Stimulated activated CD4-positive, alpha-beta T cell treated with anti-CD3 and anti-CD28 coated beads, Interleukin-1b, Interleukin-23, amount 100 ng/mL, for 24 hours (primary cell): ENCODE data around the gene ASIC4.

Experiments
- DNase-seq, 4 experiments: peaks; one replicate each; pipeline ENCODE4 v3.0.0-alpha.2; 2020; ENCODE audit warnings: low read depth in 4 of 4, low spot score in 1 of 4

Gene ASIC4, protein sequence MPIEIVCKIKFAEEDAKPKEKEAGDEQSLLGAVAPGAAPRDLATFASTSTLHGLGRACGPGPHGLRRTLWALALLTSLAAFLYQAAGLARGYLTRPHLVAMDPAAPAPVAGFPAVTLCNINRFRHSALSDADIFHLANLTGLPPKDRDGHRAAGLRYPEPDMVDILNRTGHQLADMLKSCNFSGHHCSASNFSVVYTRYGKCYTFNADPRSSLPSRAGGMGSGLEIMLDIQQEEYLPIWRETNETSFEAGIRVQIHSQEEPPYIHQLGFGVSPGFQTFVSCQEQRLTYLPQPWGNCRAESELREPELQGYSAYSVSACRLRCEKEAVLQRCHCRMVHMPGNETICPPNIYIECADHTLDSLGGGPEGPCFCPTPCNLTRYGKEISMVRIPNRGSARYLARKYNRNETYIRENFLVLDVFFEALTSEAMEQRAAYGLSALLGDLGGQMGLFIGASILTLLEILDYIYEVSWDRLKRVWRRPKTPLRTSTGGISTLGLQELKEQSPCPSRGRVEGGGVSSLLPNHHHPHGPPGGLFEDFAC

DNA sequence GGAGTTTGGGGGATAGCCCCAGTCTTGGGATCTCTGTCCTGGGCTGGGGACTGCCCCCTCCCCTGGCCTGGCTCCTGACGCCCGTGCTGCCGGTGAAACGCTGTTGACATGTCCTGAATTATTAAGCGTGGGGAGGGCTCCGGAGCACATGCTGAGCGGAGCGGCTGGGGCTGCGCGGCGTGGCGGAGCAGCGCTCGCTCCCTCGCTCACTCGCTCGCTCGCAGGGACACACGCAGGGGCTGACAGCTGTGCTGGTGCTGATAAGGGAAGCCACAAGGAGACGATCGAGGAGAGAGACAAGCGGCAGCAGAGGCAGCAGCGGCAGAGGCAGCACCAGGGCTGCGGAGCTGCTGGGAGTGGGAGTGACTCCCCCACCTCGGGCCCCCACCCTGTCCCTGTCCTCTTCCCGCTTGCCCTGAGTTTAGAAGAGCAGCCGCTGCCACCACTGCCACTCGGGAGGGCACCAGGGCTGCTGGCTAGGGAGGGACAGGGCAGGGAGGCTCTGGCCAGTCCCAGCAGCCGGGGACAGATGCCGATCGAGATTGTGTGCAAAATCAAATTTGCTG, at the start of gene ASIC4:
Gene ASIC4, plus strand, starts transcription at position 287 of the 566 bp plus-strand sequence. Its CDS starts 243 bp downstream, at position 530.
- no peak for DNase-seq

DNA sequence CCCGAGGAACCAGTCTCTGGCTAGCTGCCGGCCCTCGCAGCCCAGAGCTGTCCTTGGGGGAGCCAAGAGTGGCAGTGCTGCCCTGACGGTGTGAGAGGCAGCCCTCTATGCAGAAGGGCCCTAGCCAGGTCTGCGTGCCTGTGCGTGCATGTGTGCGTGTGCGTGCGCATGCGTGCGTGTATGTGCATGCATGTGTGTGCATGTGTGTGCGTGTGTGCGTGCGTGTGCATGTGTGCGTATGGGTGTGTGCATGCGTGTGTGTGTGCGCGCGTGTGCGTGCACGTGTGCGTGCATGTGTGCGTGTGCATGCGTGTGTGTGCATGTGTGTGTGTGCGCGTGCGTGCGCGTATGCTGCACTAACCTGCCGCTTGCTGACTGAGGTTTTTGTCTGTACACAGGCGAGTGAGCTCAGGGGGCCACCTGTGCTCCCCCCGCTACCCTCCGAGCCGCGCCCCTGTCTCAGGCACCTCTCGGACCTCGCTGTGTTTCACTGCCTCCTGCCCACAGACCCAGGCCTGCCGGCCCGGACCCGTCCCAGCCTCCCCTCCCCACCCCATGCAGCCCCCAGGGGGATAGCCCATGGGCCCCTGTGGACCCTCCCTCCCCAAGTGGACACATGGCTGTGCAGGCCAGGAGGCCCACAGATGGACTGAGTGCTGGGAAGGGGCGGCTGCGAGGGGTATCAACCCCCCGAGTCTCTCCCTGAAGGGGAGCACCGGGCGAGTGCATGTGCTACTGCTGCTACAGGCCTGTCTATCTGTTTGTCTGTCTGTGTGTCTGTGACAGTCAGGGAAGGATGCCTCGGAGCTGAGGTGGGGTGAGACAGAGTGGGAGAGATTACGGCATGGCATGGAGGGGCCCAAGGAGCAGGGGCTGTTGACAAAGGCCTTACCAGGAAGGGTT, 48.4 kb upstream of the ASIC4 start:
- no peak for DNase-seq

DNA sequence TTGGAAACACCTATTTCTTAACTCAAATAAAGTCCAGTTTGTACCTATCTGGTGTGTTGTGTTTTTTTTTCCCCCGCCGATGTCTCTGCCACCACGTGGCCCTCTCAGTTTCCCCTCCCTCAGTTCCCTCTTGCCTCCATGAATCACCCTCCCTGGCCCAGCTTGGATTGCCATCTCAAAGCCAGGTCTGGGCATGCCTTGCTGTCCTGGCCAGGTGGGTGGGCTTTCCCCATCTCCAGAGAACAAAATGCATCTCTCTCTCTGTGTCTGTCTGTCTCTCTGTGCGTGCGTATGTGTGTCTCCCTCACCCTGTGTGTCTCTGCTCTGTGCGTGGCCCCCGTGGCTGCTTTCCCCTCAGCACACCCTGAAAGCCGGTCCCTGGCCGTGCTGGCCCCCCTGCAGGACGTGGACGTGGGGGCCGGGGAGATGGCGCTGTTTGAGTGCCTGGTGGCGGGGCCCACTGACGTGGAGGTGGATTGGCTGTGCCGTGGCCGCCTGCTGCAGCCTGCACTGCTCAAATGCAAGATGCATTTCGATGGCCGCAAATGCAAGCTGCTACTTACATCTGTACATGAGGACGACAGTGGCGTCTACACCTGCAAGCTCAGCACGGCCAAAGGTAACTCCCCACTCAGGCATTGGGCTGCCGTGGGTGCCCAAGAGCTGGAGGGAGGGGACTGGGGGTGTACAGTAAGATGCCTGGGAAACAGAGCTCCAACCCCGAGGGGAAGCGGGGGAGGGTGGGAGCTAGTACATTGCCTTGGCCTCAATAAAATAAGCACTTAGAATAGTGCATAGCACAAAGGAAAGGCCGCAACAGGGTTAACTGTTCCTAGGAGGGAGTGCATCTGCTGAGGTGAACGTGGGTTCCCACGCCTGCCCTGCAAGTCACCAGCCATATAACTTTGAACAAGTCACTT, 47.2 kb upstream of the ASIC4 start:
- no peak for DNase-seq

DNA sequence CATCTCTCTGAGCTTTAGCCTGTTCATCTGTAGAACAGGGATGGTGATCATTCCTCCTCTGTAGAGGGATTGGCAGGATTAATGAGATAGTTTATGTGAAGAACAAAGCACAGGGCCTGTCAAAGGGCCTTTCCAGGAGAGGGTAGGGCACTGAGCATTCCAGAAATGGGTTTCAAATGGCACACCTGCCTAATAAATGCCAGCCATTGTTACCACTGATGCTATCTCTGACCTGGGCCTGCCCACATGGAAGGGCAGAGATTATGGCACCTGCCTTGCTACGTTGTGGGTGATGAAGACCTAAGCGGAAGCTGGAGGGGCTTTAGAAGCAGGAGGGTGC, 46.6 kb upstream of the ASIC4 start:
- DNase-seq, result no peak

DNA sequence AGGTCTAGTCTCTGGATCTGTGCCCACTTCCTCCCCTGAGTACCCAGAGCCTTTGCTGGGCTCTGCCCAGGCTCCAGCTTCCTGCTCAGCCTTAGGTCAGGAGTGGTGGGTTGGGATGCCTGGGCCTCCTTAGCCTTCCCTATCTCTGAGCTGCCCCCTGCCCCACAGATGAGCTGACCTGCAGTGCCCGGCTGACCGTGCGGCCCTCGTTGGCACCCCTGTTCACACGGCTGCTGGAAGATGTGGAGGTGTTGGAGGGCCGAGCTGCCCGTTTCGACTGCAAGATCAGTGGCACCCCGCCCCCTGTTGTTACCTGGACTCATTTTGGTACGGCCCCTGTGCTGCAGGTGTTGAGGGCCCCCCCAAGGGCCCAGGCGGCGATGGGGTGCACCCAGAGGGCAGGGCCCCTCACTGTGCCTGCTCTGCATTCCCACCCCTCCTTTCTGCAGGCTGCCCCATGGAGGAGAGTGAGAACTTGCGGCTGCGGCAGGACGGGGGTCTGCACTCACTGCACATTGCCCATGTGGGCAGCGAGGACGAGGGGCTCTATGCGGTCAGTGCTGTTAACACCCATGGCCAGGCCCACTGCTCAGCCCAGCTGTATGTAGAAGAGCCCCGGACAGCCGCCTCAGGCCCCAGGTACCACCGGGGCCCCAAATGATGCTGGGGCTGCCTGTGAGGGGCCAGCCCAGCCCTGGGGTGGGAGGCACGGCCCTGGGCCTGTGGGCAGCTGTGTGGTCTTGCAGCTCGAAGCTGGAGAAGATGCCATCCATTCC, 45.7 kb upstream of the ASIC4 start:
- no peak for DNase-seq

DNA sequence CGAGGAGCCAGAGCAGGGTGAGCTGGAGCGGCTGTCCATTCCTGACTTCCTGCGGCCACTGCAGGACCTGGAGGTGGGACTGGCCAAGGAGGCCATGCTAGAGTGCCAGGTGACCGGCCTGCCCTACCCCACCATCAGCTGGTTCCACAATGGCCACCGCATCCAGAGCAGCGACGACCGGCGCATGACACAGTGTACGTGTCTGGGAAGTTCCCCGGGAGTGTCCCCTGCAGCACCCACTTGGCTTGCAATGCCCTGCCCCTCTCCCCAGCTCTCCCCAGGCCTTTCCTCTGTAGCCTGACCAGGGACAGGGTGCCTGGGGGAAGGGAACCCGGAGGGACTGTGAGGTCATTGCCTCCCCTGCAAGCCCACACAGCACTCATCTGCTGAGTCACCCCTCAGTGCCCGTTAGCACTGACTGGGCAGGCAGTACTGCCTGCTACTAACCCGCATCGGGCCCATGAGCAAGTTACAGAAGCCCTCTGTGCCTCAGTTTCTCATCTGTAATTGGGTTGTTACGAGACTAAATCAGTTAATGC, 45.0 kb upstream of the ASIC4 start:
- no peak for DNase-seq

DNA sequence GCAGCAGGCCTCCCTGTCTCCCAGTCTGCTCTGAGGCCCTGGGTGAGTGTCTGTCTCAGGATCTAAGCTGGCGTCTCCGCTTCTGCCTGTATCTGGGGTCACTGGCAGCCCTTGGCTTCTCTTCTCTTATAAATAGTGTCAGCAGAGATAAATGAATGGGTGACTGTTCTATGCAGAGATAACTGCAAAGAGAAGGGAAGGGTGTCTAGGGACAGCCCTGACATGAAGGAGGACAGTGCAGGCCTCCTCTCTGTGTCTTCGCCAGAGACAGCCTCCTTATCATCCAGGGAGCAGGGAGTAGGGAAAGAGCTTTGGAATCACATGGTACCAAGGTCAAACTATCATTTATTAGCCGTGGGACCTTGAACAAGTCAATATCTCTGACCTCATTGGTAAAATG, 43.9 kb upstream of the ASIC4 start:
- DNase-seq, result no peak

DNA sequence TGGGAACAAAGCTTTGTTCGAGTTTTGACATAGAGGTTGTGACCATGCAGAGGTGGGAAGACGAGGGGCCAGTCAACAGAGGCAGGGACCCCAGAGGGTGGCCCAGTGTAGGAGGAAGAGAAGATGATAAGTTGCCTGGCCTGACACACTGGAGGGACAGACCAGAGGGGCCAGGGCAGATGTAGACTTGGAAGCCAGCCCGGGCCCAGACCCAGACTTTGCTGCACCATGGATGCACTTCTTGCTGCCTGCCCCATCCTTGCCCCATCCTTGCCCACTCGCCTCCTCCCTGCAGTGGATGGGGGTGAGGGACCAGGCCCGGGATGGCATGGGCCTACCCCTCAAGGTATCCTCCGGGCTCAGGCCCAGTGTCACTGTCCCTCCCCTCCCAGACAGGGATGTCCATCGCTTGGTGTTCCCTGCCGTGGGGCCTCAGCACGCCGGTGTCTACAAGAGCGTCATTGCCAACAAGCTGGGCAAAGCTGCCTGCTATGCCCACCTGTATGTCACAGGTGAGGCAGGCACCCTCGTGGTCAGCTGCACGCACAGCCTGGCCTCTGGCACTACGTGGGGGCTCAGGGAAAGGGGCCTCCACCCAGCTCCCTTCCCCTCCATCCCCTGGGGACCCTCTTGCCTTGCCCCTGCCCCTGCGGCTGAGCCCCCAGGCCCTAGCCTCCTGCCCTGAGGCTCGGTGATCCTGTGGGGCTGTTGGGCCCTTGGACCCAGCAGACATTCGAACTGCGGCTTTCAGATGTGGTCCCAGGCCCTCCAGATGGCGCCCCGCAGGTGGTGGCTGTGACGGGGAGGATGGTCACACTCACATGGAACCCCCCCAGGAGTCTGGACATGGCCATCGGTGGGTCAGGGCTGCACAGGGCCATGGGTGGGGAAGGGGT, 42.6 kb upstream of the ASIC4 start:
- no peak for DNase-seq

DNA sequence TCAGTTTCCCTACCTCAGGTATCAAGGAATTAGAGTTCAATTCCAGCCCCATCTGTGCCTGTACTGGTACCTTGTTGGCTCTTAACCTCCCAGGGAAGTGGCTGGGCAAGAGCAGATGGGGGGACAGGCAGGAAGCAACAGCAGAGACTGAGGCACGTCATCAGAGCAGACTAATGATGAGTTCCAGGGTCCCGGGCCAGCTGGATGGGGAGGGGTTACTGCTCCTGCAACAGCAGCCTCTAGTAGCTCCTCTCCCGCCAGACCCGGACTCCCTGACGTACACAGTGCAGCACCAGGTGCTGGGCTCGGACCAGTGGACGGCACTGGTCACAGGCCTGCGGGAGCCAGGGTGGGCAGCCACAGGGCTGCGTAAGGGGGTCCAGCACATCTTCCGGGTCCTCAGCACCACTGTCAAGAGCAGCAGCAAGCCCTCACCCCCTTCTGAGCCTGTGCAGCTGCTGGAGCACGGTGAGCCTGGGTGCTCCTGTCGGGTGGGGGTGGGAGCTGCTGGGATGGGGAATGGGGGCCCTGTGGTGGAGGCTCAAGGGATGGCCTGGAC, 41.6 kb upstream of the ASIC4 start:
- no peak for DNase-seq

DNA sequence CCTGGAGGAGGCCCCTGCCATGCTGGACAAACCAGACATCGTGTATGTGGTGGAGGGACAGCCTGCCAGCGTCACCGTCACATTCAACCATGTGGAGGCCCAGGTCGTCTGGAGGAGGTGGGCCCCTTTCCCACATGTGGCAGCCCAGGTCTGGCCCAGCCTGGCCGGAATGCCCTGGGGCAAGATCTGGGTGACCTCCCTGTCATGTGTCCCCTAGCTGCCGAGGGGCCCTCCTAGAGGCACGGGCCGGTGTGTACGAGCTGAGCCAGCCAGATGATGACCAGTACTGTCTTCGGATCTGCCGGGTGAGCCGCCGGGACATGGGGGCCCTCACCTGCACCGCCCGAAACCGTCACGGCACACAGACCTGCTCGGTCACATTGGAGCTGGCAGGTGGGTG, 40.8 kb upstream of the ASIC4 start:
- no peak for DNase-seq

DNA sequence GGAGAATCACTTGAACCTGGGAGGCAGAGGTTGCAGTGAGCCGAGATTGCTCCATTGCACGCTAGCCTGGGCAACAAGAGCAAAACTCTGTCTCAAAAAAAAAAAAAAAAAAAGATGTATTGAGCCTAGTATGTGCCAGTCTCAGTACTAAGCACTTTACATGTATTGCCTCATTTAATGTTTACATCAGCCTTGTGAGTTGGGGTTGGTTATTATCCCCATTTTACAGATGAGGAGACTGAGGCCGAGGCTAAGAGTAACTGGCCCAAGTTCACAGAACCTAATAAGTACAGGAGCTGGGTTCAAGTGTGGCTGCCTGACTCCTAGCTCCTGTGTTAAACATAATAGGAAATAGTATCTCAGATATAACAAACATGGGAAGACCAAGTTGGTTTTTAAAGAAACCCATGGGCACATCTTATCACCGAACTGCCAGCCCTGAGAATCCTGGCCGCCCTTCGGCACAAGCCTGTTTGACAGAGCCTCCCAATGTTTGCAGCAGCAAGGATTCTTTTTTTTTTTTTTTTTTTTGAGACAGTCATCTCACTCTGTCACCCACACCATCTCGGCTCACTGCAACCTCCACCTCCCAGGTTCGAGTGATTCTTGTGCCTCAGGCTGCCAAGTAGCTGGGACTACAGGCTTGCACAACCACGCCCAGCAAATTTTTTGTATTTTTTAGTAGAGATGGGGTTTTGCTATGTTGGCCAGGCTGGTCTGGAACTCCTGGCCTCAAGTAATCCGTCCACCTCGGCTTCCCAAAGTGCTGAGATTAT, 39.8 kb upstream of the ASIC4 start:
- DNase-seq, result no peak

DNA sequence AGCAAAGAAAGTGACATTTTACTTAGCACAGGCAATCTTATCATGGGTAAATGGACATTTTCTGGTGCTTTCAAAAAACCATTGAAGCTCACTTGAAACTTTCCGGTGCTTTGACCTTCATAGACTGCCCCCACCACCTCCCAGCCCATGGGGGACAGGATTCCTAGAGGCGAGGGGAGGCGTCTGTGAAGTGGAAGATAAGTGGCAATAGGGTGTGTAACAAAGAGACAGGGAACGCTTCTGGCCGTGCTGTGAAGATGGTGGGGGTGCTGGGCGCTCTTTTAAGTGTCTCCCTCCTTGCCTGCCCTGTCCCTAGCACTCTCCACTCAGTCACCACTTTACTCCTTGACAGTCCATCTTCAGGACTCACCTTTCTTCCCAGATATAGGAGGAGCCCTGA, 39.0 kb upstream of the ASIC4 start:
- DNase-seq, result no peak

DNA sequence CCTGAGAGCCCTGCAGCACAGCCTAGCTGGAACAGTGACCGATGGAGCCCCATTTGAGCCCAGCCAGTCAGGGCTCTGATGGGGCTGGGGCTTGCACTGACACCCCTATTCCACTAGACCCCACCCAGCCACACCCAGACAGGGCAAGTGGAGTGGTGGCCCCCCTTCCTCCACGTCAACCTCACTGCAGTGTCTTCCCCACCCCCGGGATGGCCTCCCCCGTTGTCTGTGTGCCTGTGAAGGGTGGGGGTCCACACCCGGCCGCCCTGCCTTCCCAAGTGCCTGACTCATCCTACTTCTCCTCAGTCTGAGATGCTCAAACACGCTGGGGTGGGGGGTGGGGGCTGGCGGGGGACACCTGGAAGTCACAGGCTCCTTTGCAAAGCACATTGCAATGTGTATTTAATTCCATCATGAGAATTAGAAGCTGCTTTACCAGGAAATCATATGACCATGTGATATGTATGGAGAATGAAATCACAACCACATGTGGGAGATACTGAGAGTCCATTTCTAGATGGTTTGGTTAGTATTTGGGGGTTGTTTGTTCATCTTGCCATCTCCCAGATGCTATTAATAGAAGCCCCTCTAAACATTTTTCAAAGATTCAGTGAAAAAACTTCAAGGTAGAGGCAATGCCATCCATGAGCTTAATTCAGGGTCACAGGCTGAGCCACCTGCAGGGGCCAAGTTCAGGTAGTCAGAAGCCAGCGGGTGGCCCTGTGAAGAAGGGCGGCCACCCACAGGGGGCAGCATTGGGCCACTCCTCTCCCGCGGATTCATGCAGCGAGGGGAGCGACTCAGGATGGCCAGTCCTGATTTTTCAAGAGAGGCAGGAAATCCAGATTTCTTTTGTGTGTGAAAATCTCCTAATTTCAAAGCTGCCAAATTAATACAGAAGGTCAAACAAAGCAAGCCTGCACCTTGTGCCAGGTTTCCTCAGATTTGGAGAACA, 38.3 kb upstream of the ASIC4 start:
- DNase-seq, result peak; percentile 29 to 51 (median 46)

DNA sequence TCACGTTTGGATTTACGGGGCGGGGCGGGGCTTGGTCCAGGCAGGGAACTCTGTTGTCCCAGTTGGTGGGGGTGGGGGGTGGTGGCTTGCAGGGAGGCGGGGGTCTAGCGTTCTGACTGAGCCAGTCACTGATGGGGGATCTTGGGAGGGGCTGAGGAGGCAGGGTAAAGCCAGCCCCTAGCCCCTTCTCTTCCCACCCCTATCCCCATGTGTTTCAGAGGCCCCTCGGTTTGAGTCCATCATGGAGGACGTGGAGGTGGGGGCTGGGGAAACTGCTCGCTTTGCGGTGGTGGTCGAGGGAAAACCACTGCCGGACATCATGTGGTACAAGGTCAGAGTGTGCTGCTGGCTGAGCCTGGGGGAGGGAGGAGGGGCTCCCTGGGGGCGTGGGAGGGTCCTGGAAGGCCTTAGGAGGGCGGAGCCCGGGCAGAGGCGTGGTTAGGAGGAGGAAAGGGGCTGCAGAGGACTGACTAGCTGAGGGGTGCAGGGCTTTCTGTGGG, 37.6 kb upstream of the ASIC4 start:
- DNase-seq, result no peak

DNA sequence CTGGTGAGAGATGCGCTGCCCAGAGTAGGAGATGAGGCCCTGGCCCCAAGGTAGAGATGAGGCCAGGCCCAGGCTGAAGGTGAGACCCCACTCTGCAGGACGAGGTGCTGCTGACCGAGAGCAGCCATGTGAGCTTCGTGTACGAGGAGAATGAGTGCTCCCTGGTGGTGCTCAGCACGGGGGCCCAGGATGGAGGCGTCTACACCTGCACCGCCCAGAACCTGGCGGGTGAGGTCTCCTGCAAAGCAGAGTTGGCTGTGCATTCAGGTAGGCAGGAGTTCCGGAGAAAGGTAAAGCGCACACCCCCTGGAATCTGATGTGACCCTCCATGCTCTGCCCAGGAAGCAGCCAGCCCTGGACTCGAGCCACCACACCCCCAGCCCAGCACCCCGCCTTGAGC, 37.1 kb upstream of the ASIC4 start:
- DNase-seq, result no peak

DNA sequence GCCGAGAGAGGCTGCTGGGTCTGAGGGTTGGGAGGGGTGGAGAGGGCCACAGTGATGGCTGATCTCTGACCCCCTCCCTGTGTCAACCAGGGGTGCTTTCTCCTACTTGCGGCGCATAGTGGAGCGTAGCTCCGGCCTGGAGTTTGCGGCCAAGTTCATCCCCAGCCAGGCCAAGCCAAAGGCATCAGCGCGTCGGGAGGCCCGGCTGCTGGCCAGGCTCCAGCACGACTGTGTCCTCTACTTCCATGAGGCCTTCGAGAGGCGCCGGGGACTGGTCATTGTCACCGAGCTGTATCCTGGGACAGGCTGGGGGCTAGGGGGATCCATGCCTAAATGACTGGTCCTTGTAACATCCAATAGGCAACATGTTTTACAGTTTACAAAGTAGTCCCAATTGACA, 36.5 kb upstream of the ASIC4 start:
- no peak for DNase-seq
